Tibial nerve (tissue), 4 donors: ENCODE data around the gene GPR173. TPM values are rescaled to one million over a fixed set of nuclear protein-coding genes. Genes with fewer than 3 reads are reported as not detected.

Experiments used
- DNase-seq, 2 donors: peaks; one replicate each; pipeline ENCODE4 v3.0.0-alpha.2; 2019; ENCODE audit warnings: low spot score in 2 of 2
- H3K27ac ChIP-seq, 4 donors: fragments of 200-600 bp; sonication (generic) in 3 of 4; one replicate each; pipeline ENCODE4 v1.5.1; 2017 to 2019; ENCODE audit warnings: mild to moderate bottlenecking in 1 of 4
- H3K27me3 ChIP-seq, 2 donors: fragments of 200-600 bp; sonication (generic) in 1 of 2; one replicate each; pipeline versions ENCODE4 v1.5.1 to v1.6.0; 2017 to 2019
- H3K36me3 ChIP-seq, 3 donors: fragments of 200-600 bp; sonication (generic); one replicate each; pipeline ENCODE4 v1.5.1; 2018 to 2019
- H3K4me1 ChIP-seq, 4 donors: fragments of 200-600 bp; sonication (generic) in 3 of 4; one replicate each; pipeline ENCODE4 v1.5.1; 2017 to 2019
- H3K4me3 ChIP-seq, 4 donors: fragments of 200-600 bp; sonication (generic) in 3 of 4; one replicate each; pipeline ENCODE4 v1.5.1; 2017 to 2019; ENCODE audit warnings: mild to moderate bottlenecking in 1 of 4, moderate library complexity in 1 of 4
- H3K9me3 ChIP-seq, 4 donors: fragments of 200-600 bp; sonication (generic) in 3 of 4; one replicate each; pipeline ENCODE4 v1.5.1; 2017 to 2019
- CTCF ChIP-seq, 5 experiments: fragments of 200-600 bp in 3 of 5; fragments of 450-650 bp in 2 of 5; sonication (generic) in 3 of 5; IDR thresholded peaks; one replicate each; pipeline ENCODE4 v1.5.1; 2016 to 2019; ENCODE audit warnings: antibody characterized with exemption in 5 of 5, mild to moderate bottlenecking in 3 of 5, moderate library complexity in 2 of 5
- EP300 ChIP-seq, 2 donors: sonication (generic); formaldehyde crosslinking; IDR thresholded peaks; one replicate each; pipeline ENCODE4 v1.6.1; 2017; ENCODE audit warnings: antibody characterized with exemption in 2 of 2, mild to moderate bottlenecking in 1 of 2
- POLR2A ChIP-seq, 2 donors: fragments of 450-650 bp; IDR thresholded peaks; one replicate each; pipeline ENCODE4 v1.6.1; 2017; ENCODE audit warnings: antibody characterized with exemption in 2 of 2, mild to moderate bottlenecking in 2 of 2, moderate library complexity in 2 of 2
- WGBS, 2 donors: methylation state at CpG; one replicate each; pipeline ENCODE4 v1.1.5; 2018; 5-methylcytosine and 5-hydroxymethylcytosine counted together
- total RNA-seq, 4 donors: library from RNA; depleted of rRNA; stranded (reverse); fragments of >200 nt; gene quantifications; one replicate each; pipeline ENCODE4 v1.1.0, GENCODE V29; 2016

Gene GPR173
- total RNA-seq, 4 donors from 2014 or later, result 5.4 to 11.0 (median 8.0) TPM

- peaks cover 0 to 4% (median 0%) of the 10 kb centered on the region in 4 donors for H3K4me1 ChIP-seq
- peaks cover 0 to 46% of the 10 kb centered on the region in 2 donors for H3K27me3 ChIP-seq
- H3K36me3 ChIP-seq, result no peaks in the 10 kb centered on the region
- no peak overlapping the region for H3K4me3 ChIP-seq
- 45 to 50% methylated on average over 4 of the region's 4 CpGs for WGBS, 2 donors
- H3K27ac ChIP-seq, result no peak overlapping the region
- no peak for DNase-seq
- TF ChIP-seq CTCF (IDR thresholded peaks at IDR 0.05) (no peak), EP300 (IDR thresholded peaks at IDR 0.05) (no peak), POLR2A (IDR thresholded peaks at IDR 0.05) (no peak)
- H3K9me3 ChIP-seq, result peaks cover 0 to under 1% (median 0%) of the 10 kb centered on the region in 4 donors
These were observed 44.6 kb upstream of the GPR173 start for GRCh38 chrX:53004038-53004437.

GRCh38 chrX:53004811-53005210 is 43.8 kb upstream of the GPR173 start:
- H3K4me3 ChIP-seq, result no peak overlapping the region
- H3K9me3 ChIP-seq, result peaks cover 0 to 3% (median 0%) of the 10 kb centered on the region in 4 donors
- DNase-seq, result no peak
- H3K27me3 ChIP-seq, result peaks cover 0 to 38% of the 10 kb centered on the region in 2 donors
- WGBS, 2 donors, result 0 to 26% methylated on average over 4 of the region's 4 CpGs
- H3K36me3 ChIP-seq, result no peaks in the 10 kb centered on the region
- TF ChIP-seq POLR2A (IDR thresholded peaks at IDR 0.05) (no peak), CTCF (IDR thresholded peaks at IDR 0.05) (no peak), EP300 (IDR thresholded peaks at IDR 0.05) (no peak)
- H3K4me1 ChIP-seq, result peaks cover 0 to 4% (median 0%) of the 10 kb centered on the region in 4 donors
- no peak overlapping the region for H3K27ac ChIP-seq

- no peak overlapping the region for H3K27ac ChIP-seq
- no peaks in the 10 kb centered on the region for H3K36me3 ChIP-seq
- peaks cover 0 to 4% (median 0%) of the 10 kb centered on the region in 4 donors for H3K4me1 ChIP-seq
- 25 to 31% methylated on average over 3 of the region's 3 CpGs for WGBS, 2 donors
- no peak for DNase-seq
- H3K27me3 ChIP-seq, result peaks cover 0 to 33% of the 10 kb centered on the region in 2 donors
- no peak for TF ChIP-seq POLR2A (IDR thresholded peaks at IDR 0.05)
- no peak for TF ChIP-seq CTCF (IDR thresholded peaks at IDR 0.05)
- no peak for TF ChIP-seq EP300 (IDR thresholded peaks at IDR 0.05)
- H3K4me3 ChIP-seq, result no peak overlapping the region
- H3K9me3 ChIP-seq, result peaks cover 0 to 3% (median 0%) of the 10 kb centered on the region in 4 donors
These were observed 43.3 kb upstream of the GPR173 start for GRCh38 chrX:53005327-53005726.

- Histone ChIP-seq H3K36me3 (no peaks in the 10 kb centered on the region), H3K9me3 (peaks cover 0 to 3% (median 0%) of the 10 kb centered on the region in 4 donors), H3K4me1 (peaks cover 0 to 4% (median 0%) of the 10 kb centered on the region in 4 donors), H3K27ac (no peak overlapping the region), H3K27me3 (peaks cover 0 to 17% of the 10 kb centered on the region in 2 donors), H3K4me3 (no peak overlapping the region)
- TF ChIP-seq POLR2A (IDR thresholded peaks at IDR 0.05), result no peak
- TF ChIP-seq EP300 (IDR thresholded peaks at IDR 0.05), result no peak
- no peak for TF ChIP-seq CTCF (IDR thresholded peaks at IDR 0.05)
- no peak for DNase-seq
- WGBS, 2 donors, result 86 to 91% methylated on average over 1 of the region's 1 CpG
These were observed 39.6 kb upstream of the GPR173 start for GRCh38 chrX:53009032-53009431.

- DNase-seq, result no peak
- Histone ChIP-seq H3K27ac (no peak overlapping the region), H3K9me3 (peaks cover 0 to 3% (median 0%) of the 10 kb centered on the region in 4 donors), H3K4me1 (no peaks in the 10 kb centered on the region), H3K36me3 (no peaks in the 10 kb centered on the region), H3K27me3 (peaks cover 0 to 25% of the 10 kb centered on the region in 2 donors), H3K4me3 (no peak overlapping the region)
- TF ChIP-seq EP300 (IDR thresholded peaks at IDR 0.05), result no peak
- TF ChIP-seq POLR2A (IDR thresholded peaks at IDR 0.05), result no peak
- no peak for TF ChIP-seq CTCF (IDR thresholded peaks at IDR 0.05)
- 67 to 82% methylated on average over 1 of the region's 1 CpG for WGBS, 2 donors
These were observed 35.3 kb upstream of the GPR173 start for GRCh38 chrX:53013291-53013690.
